Stimulated activated CD8-positive, alpha-beta memory T cell treated with anti-CD3 and anti-CD28 coated beads, Interleukin-7, amount 100 ng/mL, for 4 hours (primary cell): ENCODE results near the gene DMRT1.

Experiments
- DNase-seq, 2 donors: peaks; one replicate each; pipeline ENCODE4 v3.0.0-alpha.2; 2020; ENCODE audit warnings: low read depth in 2 of 2

The DMRT1 gene

GRCh38 chr9:922171-922570 is 80.7 kb downstream of the DMRT1 start:
- DNase-seq, result no peak

- DNase-seq, result no peak
Observed at GRCh38 chr9:922731-923130, 81.2 kb downstream of the DMRT1 start.

- no peak for DNase-seq
Observed at GRCh38 chr9:926976-927375, 85.5 kb downstream of the DMRT1 start.

- DNase-seq, result no peak
Observed at GRCh38 chr9:928363-929042, 87.0 kb downstream of the DMRT1 start.

- DNase-seq, result no peak
Observed at GRCh38 chr9:929719-930118, 88.2 kb downstream of the DMRT1 start.

- no peak for DNase-seq
Observed at GRCh38 chr9:933356-933755, 91.9 kb downstream of the DMRT1 start.

GRCh38 chr9:935348-935965 is 94.0 kb downstream of the DMRT1 start:
- no peak for DNase-seq

- DNase-seq, result no peak
Observed at GRCh38 chr9:942805-943580, 101.5 kb downstream of the DMRT1 start.

- DNase-seq, result no peak
Observed at GRCh38 chr9:947985-948384, 106.5 kb downstream of the DMRT1 start.

- DNase-seq, result no peak
Observed at GRCh38 chr9:948497-948896, 107.0 kb downstream of the DMRT1 start.

- DNase-seq, result no peak
Observed at GRCh38 chr9:950139-950538, 108.6 kb downstream of the DMRT1 start.

GRCh38 chr9:952546-952945 is 111.0 kb downstream of the DMRT1 start:
- DNase-seq, result no peak

GRCh38 chr9:959105-959504 is 117.6 kb downstream of the DMRT1 start:
- DNase-seq, result no peak

- DNase-seq, result no peak
Observed at GRCh38 chr9:959914-960313, 118.4 kb downstream of the DMRT1 start.

- DNase-seq, result no peak
Observed at GRCh38 chr9:962023-962422, 120.5 kb downstream of the DMRT1 start.

GRCh38 chr9:965497-965896 is 124.0 kb downstream of the DMRT1 start:
- DNase-seq, result no peak

- no peak for DNase-seq
Observed at GRCh38 chr9:966870-967269, 125.4 kb downstream of the DMRT1 start.

GRCh38 chr9:967436-967835 is 125.9 kb downstream of the DMRT1 start:
- DNase-seq, result no peak

GRCh38 chr9:967903-968641 is 126.6 kb downstream of the DMRT1 start:
- no peak for DNase-seq

GRCh38 chr9:969310-970150 is 128.0 kb downstream of the DMRT1 start:
- no peak for DNase-seq
